Smooth muscle cell (in vitro differentiated cells): ENCODE results near the gene SPHK1. TPM values are rescaled to one million over a fixed set of nuclear protein-coding genes. Genes with fewer than 3 reads are reported as not detected.

Experiments
- DNase-seq: peaks from one replicate; lab custom pipeline; 2025; ENCODE audit not compliant: unreplicated experiment; lab: John Stamatoyannopoulos, UW
- H2AFZ ChIP-seq: fragments of 200-600 bp; sonication (generic); 2 replicates; pipeline ENCODE4 v1.6.0; 2016; ENCODE audit warnings: antibody characterized with exemption, low read depth, mild to moderate bottlenecking
- H3F3A ChIP-seq: fragments of 200-600 bp; sonication (generic); 2 replicates; pipeline ENCODE4 v1.6.0; 2017; ENCODE audit warnings: antibody characterized with exemption, low read depth
- H3K27ac ChIP-seq: fragments of 200-600 bp; sonication (generic); 2 replicates; pipeline ENCODE4 v1.5.1; 2016; ENCODE audit warnings: low read depth, mild to moderate bottlenecking
- H3K27me3 ChIP-seq: fragments of 200-600 bp; sonication (generic); 2 replicates; pipeline ENCODE4 v1.6.1; 2016; ENCODE audit warnings: low read depth, mild to moderate bottlenecking
- H3K36me3 ChIP-seq: fragments of 200-600 bp; sonication (generic); 2 replicates; pipeline ENCODE4 v1.5.1; 2016; ENCODE audit warnings: low read depth
- H3K4me1 ChIP-seq: fragments of 200-600 bp; sonication (generic); 2 replicates; pipeline ENCODE4 v1.5.1; 2016; ENCODE audit warnings: low read depth
- H3K4me2 ChIP-seq: fragments of 200-600 bp; sonication (generic); 2 replicates; pipeline ENCODE4 v1.6.0; 2016; ENCODE audit warnings: mild to moderate bottlenecking
- H3K4me3 ChIP-seq: fragments of 200-600 bp; sonication (generic); 2 replicates; pipeline ENCODE4 v1.5.1; 2016; ENCODE audit warnings: mild to moderate bottlenecking
- H3K79me2 ChIP-seq: fragments of 200-600 bp; sonication (generic); 2 replicates; pipeline ENCODE4 v1.6.0; 2016; ENCODE audit warnings: low read depth, mild to moderate bottlenecking
- H3K9ac ChIP-seq: fragments of 200-600 bp; sonication (generic); 2 replicates; pipeline ENCODE4 v1.6.0; 2016; ENCODE audit warnings: low read depth
- H3K9me3 ChIP-seq: fragments of 200-600 bp; sonication (generic); replicated peaks from 2 replicates; pipeline ENCODE4 v1.5.1; 2016; ENCODE audit warnings: low read depth
- H4K20me1 ChIP-seq: fragments of 200-600 bp; sonication (generic); 2 replicates; pipeline ENCODE4 v1.6.0; 2016; ENCODE audit warnings: low read depth
- CTCF ChIP-seq: fragments of 200-600 bp; sonication (generic); IDR thresholded peaks from 2 replicates; pipeline ENCODE4 v1.5.1; 2017; ENCODE audit warnings: borderline replicate concordance, mild to moderate bottlenecking, antibody characterized with exemption; ENCODE audit not compliant: insufficient read depth, poor library complexity, severe bottlenecking
- WGBS: methylation state at CpG from one replicate; pipeline ENCODE4 v1.1.7; 2016; ENCODE audit warnings: low lambda C conversion rate; 5-methylcytosine and 5-hydroxymethylcytosine counted together
- polyA plus RNA-seq: library from polyadenylated mRNA; unstranded; fragments of >200 nt; fragmentation: Nextera tagmentation; extraction: Ambion mirVana; gene quantifications from 2 replicates; pipeline ENCODE4 v1.2.1, GENCODE V29; 2016
- total RNA-seq: library from RNA; depleted of rRNA; stranded (reverse); fragments of >200 nt; gene quantifications from 2 replicates; pipeline ENCODE4 v1.2.3, GENCODE V29; 2014

SPHK1 gene
- total and polyA plus RNA-seq, 2 experiments from 2014 or later = 20.1 to 24.8 TPM

- Histone ChIP-seq H3K4me2 (no peak overlapping the region), H3K9me3 (no peaks in the 10 kb centered on the region), H3K36me3 (no peaks in the 10 kb centered on the region), H3F3A (no peaks in the 10 kb centered on the region), H4K20me1 (no peaks in the 10 kb centered on the region), H3K9ac (no peak overlapping the region), H2AFZ (no peak overlapping the region), H3K27me3 (no peaks in the 10 kb centered on the region), H3K4me1 (no peaks in the 10 kb centered on the region), H3K4me3 (no peak overlapping the region), H3K79me2 (no peaks in the 10 kb centered on the region), H3K27ac (no peak overlapping the region)
- WGBS = 83% methylated on average over 2 of the region's 2 CpGs
- DNase-seq = no peak
- no peak for TF ChIP-seq CTCF
These were observed 23.9 kb upstream of the SPHK1 start for GRCh38 chr17:76360461-76360860.

- H3K79me2 ChIP-seq = no peaks in the 10 kb centered on the region
- 92% methylated on average over 11 of the region's 11 CpGs for WGBS
These were observed 21.1 kb upstream of the SPHK1 start for GRCh38 chr17:76363107-76363842.

GRCh38 chr17:76365256-76365903 is 19.0 kb upstream of the SPHK1 start:
- Histone ChIP-seq H3K27me3 (no peaks in the 10 kb centered on the region), H3K79me2 (no peaks in the 10 kb centered on the region), H3K4me2 (no peak overlapping the region), H3K9me3 (no peaks in the 10 kb centered on the region), H3F3A (peaks cover 18% of the 10 kb centered on the region), H3K27ac (no peak overlapping the region), H3K9ac (no peak overlapping the region), H4K20me1 (no peaks in the 10 kb centered on the region), H3K36me3 (no peaks in the 10 kb centered on the region), H3K4me1 (peaks cover 6% of the 10 kb centered on the region), H3K4me3 (no peak overlapping the region), H2AFZ (no peak overlapping the region)
- no peak for DNase-seq
- WGBS = 48% methylated on average over 12 of the region's 12 CpGs
- TF ChIP-seq CTCF = peak; percentile 40

More at GRCh38 chr17:76363107-76363842, 21.1 kb upstream of the SPHK1 start:
- H3K36me3 ChIP-seq = no peaks in the 10 kb centered on the region
- no peaks in the 10 kb centered on the region for H4K20me1 ChIP-seq
- H3K9ac ChIP-seq = no peak overlapping the region
- no peak overlapping the region for H3K4me3 ChIP-seq
- peaks cover 7% of the 10 kb centered on the region for H3F3A ChIP-seq
- DNase-seq = no peak
- H3K27ac ChIP-seq = no peak overlapping the region
- peaks cover under 1% of the 10 kb centered on the region for H3K4me1 ChIP-seq
- no peak overlapping the region for H2AFZ ChIP-seq
- no peak for TF ChIP-seq CTCF
- H3K9me3 ChIP-seq = no peaks in the 10 kb centered on the region
- H3K4me2 ChIP-seq = no peak overlapping the region
- no peaks in the 10 kb centered on the region for H3K27me3 ChIP-seq
